Raji (cell line): ENCODE results near the gene IPO13.

ENCODE experiments used
- POLR2A ChIP-seq: IDR thresholded peaks from 2 replicates; pipeline ENCODE4 v1.6.1; 2011; ENCODE audit warnings: low read depth, low read length, control low read depth; ENCODE audit not compliant: insufficient read depth

The IPO13 gene

GRCh38 chr1:44015206-44015605, 68.5 kb downstream of the IPO13 start:
- no peak for TF ChIP-seq POLR2A

GRCh38 chr1:44016041-44016889, 69.5 kb downstream of the IPO13 start:
- TF ChIP-seq POLR2A, result no peak

GRCh38 chr1:44016890-44017400, 70.2 kb downstream of the IPO13 start:
- TF ChIP-seq POLR2A, result no peak
